CD4-positive, alpha-beta T cell treated with Interleukin-15 for 1 hour (primary cell): Measurements from ENCODE around the gene ZNF738.

Experiments used
- DNase-seq: peaks from one replicate; pipeline ENCODE4 v3.0.0-alpha.2; 2020

Gene ZNF738

DNA sequence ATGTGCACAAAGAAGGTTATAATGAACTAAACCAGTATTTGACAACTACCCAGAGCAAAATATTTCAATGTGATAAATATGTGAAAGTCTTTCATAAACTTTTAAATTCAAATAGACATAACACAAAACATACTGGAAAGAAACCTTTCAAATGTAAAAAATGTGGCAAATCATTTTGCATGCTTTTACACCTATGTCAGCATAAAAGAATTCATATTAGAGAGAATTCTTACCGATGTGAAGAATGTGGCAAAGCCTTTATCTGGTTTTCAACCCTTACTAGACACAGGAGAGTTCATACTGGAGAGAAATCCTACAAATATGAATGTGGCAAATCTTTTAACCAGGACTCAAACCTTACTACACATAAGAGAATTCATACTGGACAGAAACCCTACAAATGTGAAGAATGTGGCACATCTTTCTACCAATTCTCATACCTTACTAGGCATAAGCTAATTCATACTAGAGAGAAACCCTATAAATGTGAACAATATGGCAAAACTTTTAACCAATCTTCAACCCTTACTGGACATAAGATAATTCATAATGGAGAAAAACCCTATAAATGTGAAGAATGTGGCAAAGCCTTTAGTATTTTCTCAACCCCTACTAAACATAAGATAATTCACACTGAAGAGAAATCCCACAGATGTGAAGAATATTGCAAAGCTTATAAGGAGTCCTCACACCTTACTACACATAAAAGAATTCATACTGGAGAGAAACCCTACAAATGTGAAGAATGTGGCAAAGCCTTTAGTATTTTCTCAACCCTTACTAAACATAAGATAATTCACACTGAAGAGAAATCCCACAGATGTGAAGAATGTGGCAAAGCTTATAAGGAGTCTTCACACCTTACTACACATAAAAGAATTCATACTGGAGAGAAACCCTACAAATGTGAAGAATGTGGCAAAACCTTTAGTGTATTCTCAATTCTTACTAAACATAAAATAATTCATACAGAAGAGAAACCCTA lies 64.5 kb downstream of the ZNF738 start:
- no peak for DNase-seq
